WTC11 (cell line): Measurements from ENCODE around the gene TERT. TPM values are rescaled to one million over a fixed set of nuclear protein-coding genes. Genes with fewer than 3 reads are reported as not detected.

Source experiments
- ATAC-seq: fragments of 200-7000 bp; cut with Tn5 transposase; 2 replicates; pipeline ENCODE4 v1.10.0; 2021; ENCODE audit warnings: mild to moderate bottlenecking, moderate library complexity
- CTCF ChIA-PET: fragments of 300-600 bp; sonication (Branson Sonifier 250); formaldehyde crosslinking; loops from one replicate; lab custom pipeline; 2021; ENCODE audit warnings: antibody characterized with exemption; lab: Charles Lee
- POLR2A ChIA-PET: fragments of 350-600 bp; sonication (Branson Sonifier 250); formaldehyde crosslinking; loops from one replicate; lab custom pipeline; 2021; ENCODE audit warnings: antibody characterized with exemption; lab: Charles Lee
- DNase-seq: peaks from one replicate; pipeline ENCODE4 v3.0.0; 2021; ENCODE audit warnings: low spot score
- H3K27ac Mint-ChIP-seq: 2 replicates; pipeline ENCODE4 v1.8.0; 2021; ENCODE audit warnings: mixed read lengths
- H3K27me3 Mint-ChIP-seq: 2 replicates; pipeline ENCODE4 v1.8.0; 2021; ENCODE audit warnings: low read depth, mild to moderate bottlenecking, moderate library complexity, mixed read lengths
- H3K36me3 Mint-ChIP-seq: 2 replicates; pipeline ENCODE4 v1.8.0; 2021; ENCODE audit warnings: mixed read lengths
- H3K4me1 Mint-ChIP-seq: 2 replicates; pipeline ENCODE4 v1.8.0; 2022; ENCODE audit warnings: mixed read lengths
- H3K4me3 Mint-ChIP-seq: 2 replicates; pipeline ENCODE4 v1.8.0; 2021; ENCODE audit warnings: mild to moderate bottlenecking, moderate library complexity, mixed read lengths
- H3K9me3 Mint-ChIP-seq: 2 replicates; pipeline ENCODE4 v1.8.0; 2021; ENCODE audit warnings: mixed read lengths
- AFF4 ChIP-seq: sonication (generic); formaldehyde crosslinking; IDR thresholded peaks from 2 replicates; pipeline ENCODE4 v1.8.1; 2023; ENCODE audit warnings: mild to moderate bottlenecking, missing genetic modification reagents, borderline replicate concordance
- ATF1 ChIP-seq: sonication (generic); formaldehyde crosslinking; IDR thresholded peaks from 2 replicates; pipeline ENCODE4 v1.8.1; 2023; ENCODE audit warnings: mild to moderate bottlenecking, moderate library complexity, missing genetic modification reagents
- ATF2 ChIP-seq: sonication (generic); formaldehyde crosslinking; IDR thresholded peaks from 2 replicates; pipeline ENCODE4 v1.8.1; 2022; ENCODE audit warnings: low read depth, missing genetic modification reagents, borderline replicate concordance
- CDX4 ChIP-seq: fragments of 250-450 bp; sonication (Bioruptor Pico); IDR thresholded peaks from 2 replicates; pipeline ENCODE4 v1.9.0; 2021; ENCODE audit warnings: moderate library complexity, mild to moderate bottlenecking, inconsistent platforms, borderline replicate concordance
- FOXK1 ChIP-seq: sonication (generic); formaldehyde crosslinking; IDR thresholded peaks from 2 replicates; pipeline ENCODE4 v1.8.0; 2022; ENCODE audit warnings: mild to moderate bottlenecking, moderate library complexity, missing genetic modification reagents
- FOXP1 ChIP-seq: sonication (generic); formaldehyde crosslinking; IDR thresholded peaks from 2 replicates; pipeline ENCODE4 v1.8.0; 2022; ENCODE audit warnings: missing genetic modification reagents, mild to moderate bottlenecking, moderate library complexity, borderline replicate concordance
- JAZF1 ChIP-seq: fragments of 250-450 bp; sonication (Bioruptor Pico); IDR thresholded peaks from 2 replicates; pipeline ENCODE4 v1.9.0; 2021; ENCODE audit warnings: moderate library complexity, mild to moderate bottlenecking, inconsistent platforms
- MAX ChIP-seq: sonication (generic); formaldehyde crosslinking; IDR thresholded peaks from 2 replicates; pipeline ENCODE4 v1.8.0; 2022; ENCODE audit warnings: mild to moderate bottlenecking, missing genetic modification reagents
- PRRX2 ChIP-seq: fragments of 250-450 bp; sonication (Bioruptor Pico); IDR thresholded peaks from 2 replicates; pipeline ENCODE4 v1.8.0; 2021; ENCODE audit warnings: mild to moderate bottlenecking
- RELA ChIP-seq: sonication (generic); formaldehyde crosslinking; IDR thresholded peaks from 2 replicates; pipeline ENCODE4 v1.8.1; 2022; ENCODE audit warnings: missing genetic modification reagents, mild to moderate bottlenecking, borderline replicate concordance
- STAT6 ChIP-seq: sonication (generic); formaldehyde crosslinking; conservative IDR thresholded peaks from 2 replicates; pipeline ENCODE4 v1.8.1; 2023; ENCODE audit warnings: mild to moderate bottlenecking, low read depth, missing genetic modification reagents, moderate library complexity
- TCF7 ChIP-seq: sonication (generic); formaldehyde crosslinking; IDR thresholded peaks from 2 replicates; pipeline ENCODE4 v1.8.0; 2022; ENCODE audit warnings: mild to moderate bottlenecking, low read depth, missing genetic modification reagents, moderate library complexity
- TP53 ChIP-seq: sonication (generic); formaldehyde crosslinking; IDR thresholded peaks from 2 replicates; pipeline ENCODE4 v1.8.1; 2023; ENCODE audit warnings: mild to moderate bottlenecking, missing genetic modification reagents
- ZNF396 ChIP-seq: fragments of 250-450 bp; sonication (Bioruptor Pico); IDR thresholded peaks from 2 replicates; pipeline ENCODE4 v1.8.0; 2021; ENCODE audit warnings: mild to moderate bottlenecking, moderate library complexity, borderline replicate concordance
- ZNF425 ChIP-seq: fragments of 250-450 bp; sonication (Bioruptor Pico); conservative IDR thresholded peaks from 2 replicates; pipeline ENCODE4 v1.9.0; 2021; ENCODE audit warnings: mild to moderate bottlenecking
- ZNF512 ChIP-seq: sonication (generic); formaldehyde crosslinking; IDR thresholded peaks from 2 replicates; pipeline ENCODE4 v1.8.1; 2022; ENCODE audit warnings: missing genetic modification reagents, borderline replicate concordance
- ZSCAN18 ChIP-seq: fragments of 250-450 bp; sonication (Bioruptor Pico); IDR thresholded peaks from 2 replicates; pipeline ENCODE4 v2.1.2; 2022; ENCODE audit warnings: mild to moderate bottlenecking, moderate library complexity
- total RNA-seq: library from RNA; stranded (reverse); gene quantifications from 3 replicates; pipeline ENCODE4 v1.2.3, GENCODE V29; 2021

TERT gene
- total RNA-seq, 1 experiment from 2014 or later = 42.9 TPM

GRCh38 chr5:1278656-1279442 lies 16.0 kb downstream of the TERT start:
- Mint-ChIP-seq H3K36me3 (peaks cover 22% of the 10 kb centered on the region), H3K9me3 (no peaks in the 10 kb centered on the region), H3K4me1 (no peaks in the 10 kb centered on the region), H3K27me3 (no peaks in the 10 kb centered on the region), H3K27ac (no peak overlapping the region), H3K4me3 (no peak overlapping the region)
- ATAC-seq = no peak
- ChIA-PET POLR2A (no interaction called here), CTCF (no interaction called here)
- no peak for DNase-seq
- no peak for TF ChIP-seq STAT6 (CRISPR knock-in tag)
- no peak for TF ChIP-seq ZSCAN18 (CRISPR knock-in tag)
- TF ChIP-seq ZNF425 = no peak
- TF ChIP-seq ATF2 = no peak
- no peak for TF ChIP-seq CDX4
- no peak for TF ChIP-seq ZNF396 (CRISPR knock-in tag)
- TF ChIP-seq ZNF512 (CRISPR knock-in tag) = no peak
- TF ChIP-seq TCF7 (CRISPR knock-in tag) = no peak
- no peak for TF ChIP-seq FOXP1 (CRISPR knock-in tag)
- no peak for TF ChIP-seq JAZF1 (CRISPR knock-in tag)
- no peak for TF ChIP-seq ATF1 (CRISPR knock-in tag)
- TF ChIP-seq MAX (CRISPR knock-in tag) = no peak
- TF ChIP-seq AFF4 (CRISPR knock-in tag) = no peak
- TF ChIP-seq RELA (CRISPR knock-in tag) = no peak
- TF ChIP-seq FOXK1 = no peak
- TF ChIP-seq PRRX2 (CRISPR knock-in tag) = no peak
- TF ChIP-seq TP53 (CRISPR knock-in tag) = no peak
